Rectal smooth muscle tissue (tissue), 1 donor: ENCODE data around the gene PAX2.

Experiments
- H3K27ac ChIP-seq: one replicate; pipeline ENCODE4 v1.7.0; 2013; ENCODE audit warnings: low read depth, low read length, inconsistent platforms
- H3K27me3 ChIP-seq: one replicate; pipeline ENCODE4 v1.7.0; 2013; ENCODE audit warnings: low read length; ENCODE audit not compliant: control insufficient read depth, insufficient read depth
- H3K36me3 ChIP-seq: one replicate; pipeline ENCODE4 v1.7.0; 2013; ENCODE audit warnings: low read length; ENCODE audit not compliant: control insufficient read depth, insufficient read depth
- H3K4me1 ChIP-seq: one replicate; pipeline ENCODE4 v1.7.0; 2013; ENCODE audit warnings: low read length; ENCODE audit not compliant: control insufficient read depth, insufficient read depth
- H3K4me3 ChIP-seq: one replicate; pipeline ENCODE4 v1.7.0; 2013; ENCODE audit warnings: low read length
- H3K9ac ChIP-seq: one replicate; pipeline ENCODE4 v1.7.0; 2013; ENCODE audit warnings: low read length

PAX2 gene

GRCh38 chr10:100780324-100780723 is 34.9 kb downstream of the PAX2 start:
- Histone ChIP-seq H3K4me3 (no peak overlapping the region), H3K36me3 (no peaks in the 10 kb centered on the region), H3K27ac (no peak overlapping the region), H3K4me1 (no peaks in the 10 kb centered on the region), H3K9ac (no peak overlapping the region), H3K27me3 (no peaks in the 10 kb centered on the region)

GRCh38 chr10:100781145-100781665 is 35.8 kb downstream of the PAX2 start:
- Histone ChIP-seq H3K36me3 (no peaks in the 10 kb centered on the region), H3K27ac (no peak overlapping the region), H3K9ac (no peak overlapping the region), H3K4me3 (no peak overlapping the region), H3K27me3 (no peaks in the 10 kb centered on the region), H3K4me1 (no peaks in the 10 kb centered on the region)

GRCh38 chr10:100782461-100783244 is 37.3 kb downstream of the PAX2 start:
- H3K27me3 ChIP-seq: no peaks in the 10 kb centered on the region
- no peaks in the 10 kb centered on the region for H3K36me3 ChIP-seq
- no peak overlapping the region for H3K9ac ChIP-seq
- no peak overlapping the region for H3K4me3 ChIP-seq
- H3K27ac ChIP-seq: no peak overlapping the region
- H3K4me1 ChIP-seq: no peaks in the 10 kb centered on the region

GRCh38 chr10:100784126-100784525 is 38.7 kb downstream of the PAX2 start:
- H3K27me3 ChIP-seq: no peaks in the 10 kb centered on the region

GRCh38 chr10:100786591-100786990 is 41.2 kb downstream of the PAX2 start:
- H3K4me1 ChIP-seq: no peaks in the 10 kb centered on the region
- peaks cover 5% of the 10 kb centered on the region for H3K27me3 ChIP-seq
- no peaks in the 10 kb centered on the region for H3K36me3 ChIP-seq
- H3K27ac ChIP-seq: no peak overlapping the region
- no peak overlapping the region for H3K9ac ChIP-seq
- H3K4me3 ChIP-seq: no peak overlapping the region

More at GRCh38 chr10:100784126-100784525, 38.7 kb downstream of the PAX2 start:
- H3K27ac ChIP-seq: no peak overlapping the region
- H3K4me1 ChIP-seq: no peaks in the 10 kb centered on the region
- no peak overlapping the region for H3K4me3 ChIP-seq
- no peaks in the 10 kb centered on the region for H3K36me3 ChIP-seq
- H3K9ac ChIP-seq: no peak overlapping the region

GRCh38 chr10:100788002-100788903 is 42.9 kb downstream of the PAX2 start:
- no peaks in the 10 kb centered on the region for H3K4me1 ChIP-seq
- no peaks in the 10 kb centered on the region for H3K36me3 ChIP-seq
- H3K9ac ChIP-seq: no peak overlapping the region
- H3K27me3 ChIP-seq: peaks cover 9% of the 10 kb centered on the region
- no peak overlapping the region for H3K27ac ChIP-seq
- no peak overlapping the region for H3K4me3 ChIP-seq

GRCh38 chr10:100790761-100791208 is 45.4 kb downstream of the PAX2 start:
- Histone ChIP-seq H3K4me1 (no peaks in the 10 kb centered on the region), H3K27me3 (peaks cover 9% of the 10 kb centered on the region), H3K9ac (no peak overlapping the region), H3K36me3 (no peaks in the 10 kb centered on the region), H3K27ac (no peak overlapping the region), H3K4me3 (no peak overlapping the region)

GRCh38 chr10:100791369-100792058 is 46.1 kb downstream of the PAX2 start:
- no peak overlapping the region for H3K4me3 ChIP-seq
- no peaks in the 10 kb centered on the region for H3K36me3 ChIP-seq
- H3K9ac ChIP-seq: no peak overlapping the region
- H3K27me3 ChIP-seq: peaks cover 9% of the 10 kb centered on the region
- no peak overlapping the region for H3K27ac ChIP-seq
- no peaks in the 10 kb centered on the region for H3K4me1 ChIP-seq

- peaks cover 9% of the 10 kb centered on the region for H3K27me3 ChIP-seq
- H3K9ac ChIP-seq: no peak overlapping the region
These were observed 47.2 kb downstream of the PAX2 start for GRCh38 chr10:100792574-100792973.

GRCh38 chr10:100793055-100793454 is 47.7 kb downstream of the PAX2 start:
- Histone ChIP-seq H3K27me3 (peaks cover 9% of the 10 kb centered on the region), H3K36me3 (no peaks in the 10 kb centered on the region), H3K27ac (no peak overlapping the region), H3K9ac (no peak overlapping the region), H3K4me1 (no peaks in the 10 kb centered on the region), H3K4me3 (no peak overlapping the region)

More at GRCh38 chr10:100792574-100792973, 47.2 kb downstream of the PAX2 start:
- no peaks in the 10 kb centered on the region for H3K36me3 ChIP-seq
- no peaks in the 10 kb centered on the region for H3K4me1 ChIP-seq
- no peak overlapping the region for H3K27ac ChIP-seq
- H3K4me3 ChIP-seq: no peak overlapping the region

GRCh38 chr10:100799881-100800280 is 54.5 kb downstream of the PAX2 start:
- Histone ChIP-seq H3K9ac (no peak overlapping the region), H3K27ac (no peak overlapping the region), H3K36me3 (no peaks in the 10 kb centered on the region), H3K4me3 (no peak overlapping the region), H3K4me1 (no peaks in the 10 kb centered on the region), H3K27me3 (peaks cover 3% of the 10 kb centered on the region)

GRCh38 chr10:100800931-100801330 is 55.5 kb downstream of the PAX2 start:
- Histone ChIP-seq H3K4me3 (no peak overlapping the region), H3K4me1 (no peaks in the 10 kb centered on the region), H3K27me3 (peaks cover 6% of the 10 kb centered on the region), H3K36me3 (no peaks in the 10 kb centered on the region), H3K9ac (no peak overlapping the region), H3K27ac (no peak overlapping the region)
